Measurements from ENCODE around the gene ANO4.
"Not testable (repeated sequence)": the region's sequence is repeated elsewhere in the genome, so short reads cannot be mapped to it uniquely, and the experiment has no call there.

ANO4 gene

GRCh38 chr12:101055940-101056339, 261.4 kb downstream of the ANO4 start:
- ATAC-seq = no peak
- TF ChIP-seq PATZ1 (CRISPR knock-in tag; IDR thresholded peaks at IDR 0.05; ENCODE audit: borderline replicate concordance) (no peak), ZNF70 (CRISPR knock-in tag; IDR thresholded peaks at IDR 0.05) (no peak), ESRRG (CRISPR knock-in tag; IDR thresholded peaks at IDR 0.05) (no peak), ISL1 (CRISPR knock-in tag; IDR thresholded peaks at IDR 0.05) (no peak), SNAI2 (CRISPR knock-in tag; IDR thresholded peaks at IDR 0.05) (no peak), OSR1 (CRISPR knock-in tag; IDR thresholded peaks at IDR 0.05) (no peak), ZNF8 (CRISPR knock-in tag; IDR thresholded peaks at IDR 0.05) (no peak), TOX (CRISPR knock-in tag; IDR thresholded peaks at IDR 0.05; ENCODE audit: borderline replicate concordance) (no peak), CSDC2 (CRISPR knock-in tag; IDR thresholded peaks at IDR 0.05) (no peak), POU6F1 (CRISPR knock-in tag; IDR thresholded peaks at IDR 0.05; ENCODE audit: borderline replicate concordance, low read depth) (no peak), CREB5 (CRISPR knock-in tag; IDR thresholded peaks at IDR 0.05; ENCODE audit: low read depth) (no peak), RARB (CRISPR knock-in tag; IDR thresholded peaks at IDR 0.05) (no peak), PPARA (CRISPR knock-in tag; IDR thresholded peaks at IDR 0.05; ENCODE audit: borderline replicate concordance) (no peak), CSRNP3 (CRISPR knock-in tag; IDR thresholded peaks at IDR 0.05) (no peak), GLIS3 (CRISPR knock-in tag; IDR thresholded peaks at IDR 0.05) (no peak), ZFP30 (CRISPR knock-in tag; IDR thresholded peaks at IDR 0.05) (no peak), BACH2 (CRISPR knock-in tag; IDR thresholded peaks at IDR 0.05; ENCODE audit: borderline replicate concordance) (no peak)

GRCh38 chr12:101062508-101062907, 267.9 kb downstream of the ANO4 start:
- ATAC-seq = not testable (repeated sequence)

- no peak for ATAC-seq
- TF ChIP-seq ZC3H10 (CRISPR knock-in tag; IDR thresholded peaks at IDR 0.05) (no peak), ZNF8 (CRISPR knock-in tag; IDR thresholded peaks at IDR 0.05) (no peak), ZNF565 (CRISPR knock-in tag; conservative IDR thresholded peaks at IDR 0.05; ENCODE audit: low read depth) (no peak), RARB (CRISPR knock-in tag; IDR thresholded peaks at IDR 0.05) (no peak), CREB5 (CRISPR knock-in tag; IDR thresholded peaks at IDR 0.05; ENCODE audit: low read depth) (no peak), SNAI2 (CRISPR knock-in tag; IDR thresholded peaks at IDR 0.05) (no peak), CSDC2 (CRISPR knock-in tag; IDR thresholded peaks at IDR 0.05) (no peak), ZFP3 (CRISPR knock-in tag; IDR thresholded peaks at IDR 0.05) (no peak), PPARA (CRISPR knock-in tag; IDR thresholded peaks at IDR 0.05; ENCODE audit: borderline replicate concordance) (no peak), PATZ1 (CRISPR knock-in tag; IDR thresholded peaks at IDR 0.05; ENCODE audit: borderline replicate concordance) (no peak)
Measured at GRCh38 chr12:101064721-101065120, 270.1 kb downstream of the ANO4 start.
